Renal pelvis (tissue), 4 donors: ENCODE data around the gene GAN. TPM values are rescaled to one million over a fixed set of nuclear protein-coding genes. Genes with fewer than 3 reads are reported as not detected.
"Not testable (repeated sequence)": the region's sequence is repeated elsewhere in the genome, so short reads cannot be mapped to it uniquely, and the experiment has no call there.

ENCODE experiments used
- DNase-seq: peaks from one replicate; pipeline ENCODE4 v3.0.0-alpha.2; 2013
- polyA plus RNA-seq, 3 donors: library from polyadenylated mRNA; unstranded; fragments of 120-200 nt; gene quantifications; one replicate each; pipeline ENCODE4 v1.2.1, GENCODE V29; 2013; ENCODE audit not compliant: insufficient read length in 3 of 3

The GAN gene
- polyA plus RNA-seq, 3 donors, result 2.3 to 3.5 (median 3.4) TPM

- DNase-seq, result no peak
These were observed 20.6 kb upstream of the GAN start for GRCh38 chr16:81293909-81294802.

- no peak for DNase-seq
These were observed 18.1 kb upstream of the GAN start for GRCh38 chr16:81296631-81297030.

GRCh38 chr16:81307770-81308169 lies 7.0 kb upstream of the GAN start:
- no peak for DNase-seq

- no peak for DNase-seq
These were observed 4.6 kb upstream of the GAN start for GRCh38 chr16:81310045-81310644.

- DNase-seq, result no peak
These were observed 3.0 kb upstream of the GAN start for GRCh38 chr16:81311762-81312161.

GRCh38 chr16:81313701-81314602 lies 810 bp upstream of the GAN start:
- no peak for DNase-seq

- DNase-seq, result peak; percentile 52
These were observed 761 bp downstream of the GAN start for GRCh38 chr16:81315271-81316175.

- DNase-seq, result no peak
These were observed 1.4 kb downstream of the GAN start for GRCh38 chr16:81316176-81316496.

- no peak for DNase-seq
These were observed 3.9 kb downstream of the GAN start for GRCh38 chr16:81318711-81319110.

- DNase-seq, result no peak
These were observed 4.6 kb downstream of the GAN start for GRCh38 chr16:81319221-81319912.

GRCh38 chr16:81321039-81321438 lies 6.3 kb downstream of the GAN start:
- no peak for DNase-seq

- no peak for DNase-seq
These were observed 6.8 kb downstream of the GAN start for GRCh38 chr16:81321536-81321935.

GRCh38 chr16:81324808-81325207 lies 10.0 kb downstream of the GAN start:
- DNase-seq, result no peak

GRCh38 chr16:81327011-81327410 lies 12.2 kb downstream of the GAN start:
- DNase-seq, result no peak

GRCh38 chr16:81327447-81328196 lies 12.9 kb downstream of the GAN start:
- DNase-seq, result no peak

GRCh38 chr16:81329947-81330346 lies 15.2 kb downstream of the GAN start:
- DNase-seq, result no peak

GRCh38 chr16:81333356-81333755 lies 18.6 kb downstream of the GAN start:
- DNase-seq, result no peak

GRCh38 chr16:81335669-81336068 lies 20.9 kb downstream of the GAN start:
- no peak for DNase-seq

GRCh38 chr16:81337097-81337496 lies 22.3 kb downstream of the GAN start:
- DNase-seq, result no peak

GRCh38 chr16:81345172-81345571 lies 30.4 kb downstream of the GAN start:
- not testable (repeated sequence) for DNase-seq
